Esophagus muscularis mucosa (tissue), 4 donors: ENCODE data around the gene ERBB4. TPM values are rescaled to one million over a fixed set of nuclear protein-coding genes. Genes with fewer than 3 reads are reported as not detected.
"Not testable (repeated sequence)": the region's sequence is repeated elsewhere in the genome, so short reads cannot be mapped to it uniquely, and the experiment has no call there.

Experiments used
- DNase-seq: peaks from one replicate; pipeline ENCODE4 v3.0.0-alpha.2; 2017; ENCODE audit errors: extremely low spot score
- H3K27ac ChIP-seq, 4 donors: fragments of 200-600 bp; sonication (generic); replicated peaks in 1 of 4; 1 replicate in 3 of 4; 2 replicates in 1 of 4; pipeline ENCODE4 v1.5.1; 2016 to 2019; ENCODE audit warnings: mild to moderate bottlenecking in 1 of 4
- H3K27me3 ChIP-seq, 4 donors: fragments of 200-600 bp; sonication (generic); one replicate each; pipeline versions ENCODE4 v1.5.1 to v1.6.0; 2016 to 2019
- H3K36me3 ChIP-seq, 4 donors: fragments of 200-600 bp; sonication (generic); one replicate each; pipeline ENCODE4 v1.5.1; 2016 to 2019
- H3K4me1 ChIP-seq, 4 donors: fragments of 200-600 bp; sonication (generic); one replicate each; pipeline ENCODE4 v1.5.1; 2016 to 2019
- H3K4me3 ChIP-seq, 4 donors: fragments of 200-600 bp; sonication (generic); 1 replicate in 2 of 4; 2 replicates in 2 of 4; pipeline ENCODE4 v1.5.1; 2016 to 2019; ENCODE audit warnings: mild to moderate bottlenecking in 4 of 4, moderate library complexity in 1 of 4
- H3K9me3 ChIP-seq, 4 donors: fragments of 200-600 bp; sonication (generic); 1 replicate in 3 of 4; 2 replicates in 1 of 4; pipeline ENCODE4 v1.5.1; 2016 to 2019
- EP300 ChIP-seq: sonication (generic); formaldehyde crosslinking; IDR thresholded peaks from one replicate; pipeline ENCODE4 v1.6.1; 2017; ENCODE audit warnings: antibody characterized with exemption
- POLR2A ChIP-seq: fragments of 450-650 bp; IDR thresholded peaks from one replicate; pipeline ENCODE4 v1.6.1; 2017; ENCODE audit warnings: antibody characterized with exemption, moderate library complexity, mild to moderate bottlenecking, low read depth
- POLR2AphosphoS5 ChIP-seq, 2 donors: sonication (generic); formaldehyde crosslinking; IDR thresholded peaks; one replicate each; pipeline ENCODE4 v1.6.1; 2017; ENCODE audit warnings: antibody characterized with exemption in 2 of 2
- WGBS: methylation state at CpG from one replicate; pipeline ENCODE4 v1.1.5; 2018; 5-methylcytosine and 5-hydroxymethylcytosine counted together
- intact Hi-C: fragments of 100-400 bp; cut with DNase I; formaldehyde crosslinking; loops from one replicate; pipeline ENCODE4 v1.15.1; 2023
- total RNA-seq, 4 donors: library from RNA; depleted of rRNA; stranded (reverse); fragments of >200 nt; gene quantifications; one replicate each; pipeline versions ENCODE4 v1.1.0 to v1.2.1, GENCODE V29; 2016
- TF ChIP-seq, protein P1 (sequence below), 3 experiments: fragments of 200-600 bp in 2 of 3; fragments of 450-650 bp in 1 of 3; sonication (generic) in 2 of 3; IDR thresholded peaks; one replicate each; pipeline ENCODE4 v1.5.1; 2017 to 2019; ENCODE audit warnings: antibody characterized with exemption in 3 of 3, mild to moderate bottlenecking in 2 of 3, moderate library complexity in 1 of 3

Gene ERBB4
- total RNA-seq, 4 donors from 2014 or later, result under 0.01 to 0.19 (median 0.17) TPM

DNA sequence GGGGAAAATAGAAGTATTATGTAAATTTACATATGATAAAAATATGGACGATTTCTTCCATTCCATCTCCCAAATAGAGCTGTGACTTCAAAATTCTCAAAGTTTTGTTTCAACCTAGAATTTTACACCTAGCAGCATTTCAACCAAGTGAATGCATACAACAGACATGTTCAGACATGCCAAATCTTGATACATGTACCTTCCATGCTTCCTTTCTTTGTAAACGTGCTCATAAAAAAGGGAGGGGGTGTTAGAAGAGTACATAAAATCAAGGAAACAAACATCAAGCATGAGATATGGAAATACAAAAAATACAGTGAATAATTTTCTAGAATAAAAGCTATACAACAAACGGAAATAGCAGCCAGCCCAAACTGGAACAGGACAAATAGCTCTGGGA, 974.2 kb downstream of the ERBB4 start:
- Histone ChIP-seq H3K4me3 (no peak overlapping the region), H3K9me3 (no peaks in the 10 kb centered on the region), H3K4me1 (no peaks in the 10 kb centered on the region), H3K36me3 (no peaks in the 10 kb centered on the region), H3K27me3 (no peaks in the 10 kb centered on the region), H3K27ac (no peak overlapping the region)
- WGBS, result 83% methylated on average over 3 of the region's 3 CpGs
- no peak for DNase-seq
- intact Hi-C loops, result no loop called here
- TF ChIP-seq EP300, result no peak
- no peak for TF ChIP-seq POLR2AphosphoS5 (IDR thresholded peaks at IDR 0.05)
- TF ChIP-seq, protein P1, sequence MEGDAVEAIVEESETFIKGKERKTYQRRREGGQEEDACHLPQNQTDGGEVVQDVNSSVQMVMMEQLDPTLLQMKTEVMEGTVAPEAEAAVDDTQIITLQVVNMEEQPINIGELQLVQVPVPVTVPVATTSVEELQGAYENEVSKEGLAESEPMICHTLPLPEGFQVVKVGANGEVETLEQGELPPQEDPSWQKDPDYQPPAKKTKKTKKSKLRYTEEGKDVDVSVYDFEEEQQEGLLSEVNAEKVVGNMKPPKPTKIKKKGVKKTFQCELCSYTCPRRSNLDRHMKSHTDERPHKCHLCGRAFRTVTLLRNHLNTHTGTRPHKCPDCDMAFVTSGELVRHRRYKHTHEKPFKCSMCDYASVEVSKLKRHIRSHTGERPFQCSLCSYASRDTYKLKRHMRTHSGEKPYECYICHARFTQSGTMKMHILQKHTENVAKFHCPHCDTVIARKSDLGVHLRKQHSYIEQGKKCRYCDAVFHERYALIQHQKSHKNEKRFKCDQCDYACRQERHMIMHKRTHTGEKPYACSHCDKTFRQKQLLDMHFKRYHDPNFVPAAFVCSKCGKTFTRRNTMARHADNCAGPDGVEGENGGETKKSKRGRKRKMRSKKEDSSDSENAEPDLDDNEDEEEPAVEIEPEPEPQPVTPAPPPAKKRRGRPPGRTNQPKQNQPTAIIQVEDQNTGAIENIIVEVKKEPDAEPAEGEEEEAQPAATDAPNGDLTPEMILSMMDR (IDR thresholded peaks at IDR 0.05), result no peak
- no peak for TF ChIP-seq POLR2A

DNA sequence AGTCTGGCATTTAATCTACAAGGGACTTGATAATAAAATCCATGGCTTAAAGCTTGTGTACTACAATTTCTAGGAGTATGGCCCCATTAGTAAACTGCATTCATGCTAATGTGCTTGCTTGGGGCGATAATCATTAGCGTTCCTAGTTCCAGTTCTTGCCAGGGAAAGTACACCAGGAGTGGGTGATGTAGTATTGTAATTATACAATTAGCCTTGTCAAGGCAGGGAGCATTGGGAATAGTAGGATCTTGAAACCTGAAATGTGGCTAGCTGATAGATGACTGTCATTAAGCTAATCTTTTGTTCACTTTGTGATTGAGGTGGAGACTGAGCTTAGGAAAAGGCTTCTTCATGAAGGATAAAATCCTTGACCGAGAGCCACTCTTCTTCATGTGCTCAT, 993.0 kb downstream of the ERBB4 start:
- H3K27me3 ChIP-seq, result no peaks in the 10 kb centered on the region
- no peaks in the 10 kb centered on the region for H3K36me3 ChIP-seq
- WGBS, result 96% methylated on average over 3 of the region's 3 CpGs
- no peak for DNase-seq
- H3K4me3 ChIP-seq, result no peak overlapping the region
- no peaks in the 10 kb centered on the region for H3K4me1 ChIP-seq
- TF ChIP-seq POLR2A (no peak), POLR2AphosphoS5 (IDR thresholded peaks at IDR 0.05) (no peak)
- H3K27ac ChIP-seq, result no peak overlapping the region
- intact Hi-C loops, result no loop called here
- H3K9me3 ChIP-seq, result no peaks in the 10 kb centered on the region

DNA sequence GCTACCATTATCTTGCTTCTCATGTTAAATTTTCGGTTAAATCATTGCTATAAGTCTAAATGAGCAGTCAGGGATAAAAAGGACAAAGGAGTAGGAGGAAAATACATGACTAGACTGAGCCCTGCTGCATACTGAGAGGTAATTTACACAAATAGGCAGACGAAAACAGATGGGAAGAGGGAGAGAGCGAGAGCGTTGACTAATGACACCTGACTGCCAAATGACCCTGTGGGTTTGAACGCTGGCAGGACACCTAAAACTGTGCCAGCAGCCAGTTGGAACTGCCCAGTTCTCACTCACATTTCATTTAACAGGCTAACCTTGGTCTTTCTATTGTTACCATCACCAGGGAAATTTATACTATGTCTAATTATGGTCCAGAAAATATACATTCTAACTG, 1004.0 kb downstream of the ERBB4 start:
- no peak for DNase-seq
- Histone ChIP-seq H3K4me1 (no peaks in the 10 kb centered on the region), H3K27ac (no peak overlapping the region), H3K36me3 (no peaks in the 10 kb centered on the region), H3K4me3 (no peak overlapping the region), H3K27me3 (no peaks in the 10 kb centered on the region), H3K9me3 (peaks cover 0 to 7% (median 2%) of the 10 kb centered on the region in 4 donors)
- TF ChIP-seq POLR2AphosphoS5 (IDR thresholded peaks at IDR 0.05) (no peak), EP300 (no peak), POLR2A (no peak)
- TF ChIP-seq, protein P1 (IDR thresholded peaks at IDR 0.05), result no peak
- WGBS, result 18% methylated on average over 5 of the region's 5 CpGs
- intact Hi-C loops, result no loop called here

DNA sequence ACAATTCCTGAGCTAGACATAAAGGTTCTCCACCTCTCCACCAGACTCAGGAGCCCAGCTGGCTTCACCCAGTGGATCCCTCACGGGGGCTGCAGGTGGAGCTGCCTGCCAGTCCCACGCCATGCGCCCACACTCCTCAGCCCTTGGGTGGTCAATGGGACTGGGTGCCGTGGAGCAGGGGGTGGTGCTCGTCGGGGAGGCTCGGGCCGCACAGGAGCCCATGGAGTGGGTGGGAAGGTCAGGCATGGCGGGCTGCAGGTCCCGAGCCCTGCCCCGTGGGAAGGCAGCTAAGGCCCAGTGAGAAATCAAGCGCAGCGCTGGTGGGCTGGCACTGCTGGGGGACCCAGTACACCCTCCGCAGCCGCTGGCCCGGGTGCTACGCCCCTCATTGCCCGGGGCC, 1014.4 kb downstream of the ERBB4 start:
- H3K4me3 ChIP-seq, intact Hi-C loops, DNase-seq, H3K9me3 ChIP-seq, H3K36me3 ChIP-seq, H3K27me3 ChIP-seq, H3K27ac ChIP-seq, H3K4me1 ChIP-seq: not testable (repeated sequence)
- WGBS, result 100% methylated on average over 3 of the region's 18 CpGs

DNA sequence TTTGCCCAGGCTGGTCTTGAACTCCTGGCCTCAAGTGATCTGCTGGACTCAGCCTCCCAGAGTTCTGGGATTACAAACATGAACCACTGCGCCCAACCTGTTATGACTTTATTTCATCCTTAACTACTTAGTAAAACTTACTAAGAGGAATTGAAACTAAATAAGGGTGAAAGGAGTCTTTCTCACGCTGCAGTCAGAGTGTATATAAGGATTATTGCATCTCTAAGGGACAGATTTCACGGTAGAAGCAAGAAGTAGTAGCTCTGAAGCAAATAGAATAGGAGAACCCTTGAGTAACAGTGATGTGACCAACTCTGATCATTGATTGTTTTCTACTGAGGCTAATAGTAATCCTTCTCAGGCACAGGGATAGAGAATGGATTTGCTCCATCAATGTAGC, 1022.1 kb downstream of the ERBB4 start:
- DNase-seq, result no peak
- Histone ChIP-seq H3K36me3 (no peaks in the 10 kb centered on the region), H3K9me3 (no peaks in the 10 kb centered on the region), H3K4me1 (no peaks in the 10 kb centered on the region), H3K27me3 (no peaks in the 10 kb centered on the region), H3K4me3 (no peak overlapping the region), H3K27ac (no peak overlapping the region)
- intact Hi-C loops, result no loop called here
- WGBS, result 89% methylated on average over 3 of the region's 3 CpGs
- TF ChIP-seq EP300 (no peak), POLR2A (no peak), POLR2AphosphoS5 (IDR thresholded peaks at IDR 0.05) (no peak)
- TF ChIP-seq, protein P1 (IDR thresholded peaks at IDR 0.05), result no peak

DNA sequence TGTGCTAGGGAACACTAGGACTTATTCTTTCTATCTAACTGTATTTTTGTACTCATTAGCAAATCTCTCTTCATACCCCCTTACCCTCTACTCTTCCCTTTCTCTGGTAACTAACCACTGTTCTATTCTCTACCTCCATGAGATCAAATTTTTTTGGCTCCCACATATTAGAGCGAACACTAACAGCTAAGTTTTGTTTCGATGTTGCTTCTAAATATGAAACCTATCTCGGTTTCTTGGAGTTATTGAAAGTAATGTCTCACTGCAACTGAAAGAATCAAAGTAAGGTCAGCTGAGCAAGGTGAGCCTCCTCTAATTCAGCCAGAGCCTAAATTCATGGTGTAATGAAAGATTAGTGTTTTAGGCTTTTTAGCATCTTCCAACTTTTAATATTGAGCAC, 1024.6 kb downstream of the ERBB4 start:
- TF ChIP-seq POLR2A (no peak), EP300 (no peak), POLR2AphosphoS5 (IDR thresholded peaks at IDR 0.05) (no peak)
- TF ChIP-seq, protein P1 (IDR thresholded peaks at IDR 0.05), result no peak
- WGBS, result 91% methylated on average over 3 of the region's 3 CpGs
- no peaks in the 10 kb centered on the region for H3K27me3 ChIP-seq
- no peak overlapping the region for H3K27ac ChIP-seq
- no peaks in the 10 kb centered on the region for H3K9me3 ChIP-seq
- H3K4me1 ChIP-seq, result no peaks in the 10 kb centered on the region
- no peaks in the 10 kb centered on the region for H3K36me3 ChIP-seq
- intact Hi-C loops, result no loop called here
- no peak overlapping the region for H3K4me3 ChIP-seq
- DNase-seq, result no peak
